Measurements from ENCODE around the gene OR51B4. TPM values are rescaled to one million over a fixed set of nuclear protein-coding genes. Genes with fewer than 3 reads are reported as not detected.
"Not testable (repeated sequence)": the region's sequence is repeated elsewhere in the genome, so short reads cannot be mapped to it uniquely, and the experiment has no call there.

The OR51B4 gene
- polyA plus RNA-seq, 3 donors, result 0.22 TPM; not detected in 2

GRCh38 chr11:5275369-5276110 lies 26.2 kb downstream of the OR51B4 start:
- no peak for DNase-seq (ENCODE audit: low read depth in 3 of 3, low spot score in 2 of 3)

GRCh38 chr11:5274395-5274794 lies 27.4 kb downstream of the OR51B4 start:
- DNase-seq (ENCODE audit: low read depth in 3 of 3, low spot score in 2 of 3), result no peak

- DNase-seq (ENCODE audit: low read depth in 3 of 3, low spot score in 2 of 3), result no peak
Measured at GRCh38 chr11:5272395-5273017, 29.2 kb downstream of the OR51B4 start.

GRCh38 chr11:5269715-5270147 lies 32.0 kb downstream of the OR51B4 start, which contains the start of gene HBE1:
Gene HBE1 (minus strand): TSS chr11:5269945. CDS start chr11:5269890, 55 bp downstream.
- no peak for DNase-seq (ENCODE audit: low read depth in 3 of 3, low spot score in 2 of 3)

GRCh38 chr11:5267033-5267563 lies 34.6 kb downstream of the OR51B4 start:
- DNase-seq (ENCODE audit: low read depth in 3 of 3, low spot score in 2 of 3), result no peak

GRCh38 chr11:5266609-5267008 lies 35.1 kb downstream of the OR51B4 start:
- no peak for DNase-seq (ENCODE audit: low read depth in 3 of 3, low spot score in 2 of 3)

GRCh38 chr11:5265832-5266231 lies 35.9 kb downstream of the OR51B4 start:
- no peak for DNase-seq (ENCODE audit: low read depth in 3 of 3, low spot score in 2 of 3)

- no peak for DNase-seq (ENCODE audit: low read depth in 3 of 3, low spot score in 2 of 3)
Measured at GRCh38 chr11:5258543-5259262, 43.0 kb downstream of the OR51B4 start.

- no peak for DNase-seq (ENCODE audit: low read depth in 3 of 3, low spot score in 2 of 3)
Measured at GRCh38 chr11:5257296-5257695, 44.5 kb downstream of the OR51B4 start.

GRCh38 chr11:5254646-5255413 lies 46.9 kb downstream of the OR51B4 start, which contains the start of gene HBG2:
Gene HBG2 (minus strand): TSS chr11:5254781. CDS start chr11:5254728, 53 bp downstream.
- not testable (repeated sequence) for DNase-seq (ENCODE audit: low read depth in 3 of 3, low spot score in 2 of 3)

GRCh38 chr11:5254023-5254422 lies 47.7 kb downstream of the OR51B4 start:
- not testable (repeated sequence) for DNase-seq (ENCODE audit: low read depth in 3 of 3, low spot score in 2 of 3)

GRCh38 chr11:5253440-5253839 lies 48.3 kb downstream of the OR51B4 start:
- not testable (repeated sequence) for DNase-seq (ENCODE audit: low read depth in 3 of 3, low spot score in 2 of 3)

- no peak for DNase-seq (ENCODE audit: low read depth in 3 of 3, low spot score in 2 of 3)
Measured at GRCh38 chr11:5252919-5253265, 48.9 kb downstream of the OR51B4 start.

GRCh38 chr11:5252192-5252918 lies 49.4 kb downstream of the OR51B4 start:
- DNase-seq (ENCODE audit: low read depth in 3 of 3, low spot score in 2 of 3), result no peak

- no peak for DNase-seq (ENCODE audit: low read depth in 3 of 3, low spot score in 2 of 3)
Measured at GRCh38 chr11:5251746-5252145, 50.0 kb downstream of the OR51B4 start.

Other genes with a start within 250 kb of the OR51B4 start
- not detected for gene OR52E2, start 242.3 kb downstream of the OR51B4 start, polyA plus RNA-seq (ENCODE audit: insufficient read length in 3 of 3)
- gene OR52E1, start 232.4 kb downstream of the OR51B4 start, polyA plus RNA-seq (ENCODE audit: insufficient read length in 3 of 3), result not detected
- gene OR52A5, start 163.6 kb downstream of the OR51B4 start, polyA plus RNA-seq (ENCODE audit: insufficient read length in 3 of 3), result not detected
- under 1 TPM in 1 of 3 donors, not detected in 2; 0.03 TPM for gene OR52A1, start 147.2 kb downstream of the OR51B4 start, polyA plus RNA-seq (ENCODE audit: insufficient read length in 3 of 3)
- gene OR51V1, start 101.3 kb downstream of the OR51B4 start, polyA plus RNA-seq (ENCODE audit: insufficient read length in 3 of 3), result not detected
- gene HBB, start 74.9 kb downstream of the OR51B4 start, polyA plus RNA-seq (ENCODE audit: insufficient read length in 3 of 3), result 100 to 1,000 TPM; 146 to 221 (median 152) TPM
- gene HBD, start 67.5 kb downstream of the OR51B4 start, polyA plus RNA-seq (ENCODE audit: insufficient read length in 3 of 3), result 1 to 10 TPM; 1.9 to 2.2 (median 2.1) TPM
- gene HBG1, start 52.1 kb downstream of the OR51B4 start, polyA plus RNA-seq (ENCODE audit: insufficient read length in 3 of 3), result 1 to 10 TPM; 3.5 to 6.3 (median 5.8) TPM
- gene HBG2, start 47.2 kb downstream of the OR51B4 start, polyA plus RNA-seq (ENCODE audit: insufficient read length in 3 of 3), result 1,000 to 10,000 TPM; 2,105 to 2,538 (median 2,461) TPM
- 10 to 100 TPM in 1 of 3 donors, 1 to 10 TPM in 2; 7.4 to 13.8 (median 8.1) TPM for gene HBE1, start 32.0 kb downstream of the OR51B4 start, polyA plus RNA-seq (ENCODE audit: insufficient read length in 3 of 3)
- not detected for gene OR51B2, start 22.4 kb upstream of the OR51B4 start, polyA plus RNA-seq (ENCODE audit: insufficient read length in 3 of 3)
- gene OR51B5, start 41.6 kb upstream of the OR51B4 start, polyA plus RNA-seq (ENCODE audit: insufficient read length in 3 of 3), result under 1 TPM; 0.14 to 0.49 (median 0.14) TPM
- not detected for gene OR51B6, start 49.6 kb upstream of the OR51B4 start, polyA plus RNA-seq (ENCODE audit: insufficient read length in 3 of 3)
- gene OR51M1, start 81.9 kb upstream of the OR51B4 start, polyA plus RNA-seq (ENCODE audit: insufficient read length in 3 of 3), result not detected
- not detected for gene OR51Q1, start 120.2 kb upstream of the OR51B4 start, polyA plus RNA-seq (ENCODE audit: insufficient read length in 3 of 3)
- gene OR51I1, start 139.6 kb upstream of the OR51B4 start, polyA plus RNA-seq (ENCODE audit: insufficient read length in 3 of 3), result not detected
- gene OR51I2, start 147.4 kb upstream of the OR51B4 start, polyA plus RNA-seq (ENCODE audit: insufficient read length in 3 of 3), result not detected
- gene OR52D1, start 186.7 kb upstream of the OR51B4 start, polyA plus RNA-seq (ENCODE audit: insufficient read length in 3 of 3), result not detected
- gene UBQLN3, start 208.0 kb upstream of the OR51B4 start, polyA plus RNA-seq (ENCODE audit: insufficient read length in 3 of 3), result not detected
- gene UBQLNL, start 214.8 kb upstream of the OR51B4 start, polyA plus RNA-seq (ENCODE audit: insufficient read length in 3 of 3), result under 1 TPM; 0.43 to 0.57 (median 0.43) TPM
- gene OR52H1, start 246.6 kb upstream of the OR51B4 start, polyA plus RNA-seq (ENCODE audit: insufficient read length in 3 of 3), result not detected

Data from right renal cortex interstitium (tissue), 3 donors.